ENCODE results near the gene LRRC9.
"Not testable (repeated sequence)": the region's sequence is repeated elsewhere in the genome, so short reads cannot be mapped to it uniquely, and the experiment has no call there.

The LRRC9 gene

GRCh38 chr14:59919570-59920377 lies at the start of gene LRRC9:
LRRC9 (plus strand) TSS chr14:59920144.
- DNase-seq, result peak; percentile 65

DNA sequence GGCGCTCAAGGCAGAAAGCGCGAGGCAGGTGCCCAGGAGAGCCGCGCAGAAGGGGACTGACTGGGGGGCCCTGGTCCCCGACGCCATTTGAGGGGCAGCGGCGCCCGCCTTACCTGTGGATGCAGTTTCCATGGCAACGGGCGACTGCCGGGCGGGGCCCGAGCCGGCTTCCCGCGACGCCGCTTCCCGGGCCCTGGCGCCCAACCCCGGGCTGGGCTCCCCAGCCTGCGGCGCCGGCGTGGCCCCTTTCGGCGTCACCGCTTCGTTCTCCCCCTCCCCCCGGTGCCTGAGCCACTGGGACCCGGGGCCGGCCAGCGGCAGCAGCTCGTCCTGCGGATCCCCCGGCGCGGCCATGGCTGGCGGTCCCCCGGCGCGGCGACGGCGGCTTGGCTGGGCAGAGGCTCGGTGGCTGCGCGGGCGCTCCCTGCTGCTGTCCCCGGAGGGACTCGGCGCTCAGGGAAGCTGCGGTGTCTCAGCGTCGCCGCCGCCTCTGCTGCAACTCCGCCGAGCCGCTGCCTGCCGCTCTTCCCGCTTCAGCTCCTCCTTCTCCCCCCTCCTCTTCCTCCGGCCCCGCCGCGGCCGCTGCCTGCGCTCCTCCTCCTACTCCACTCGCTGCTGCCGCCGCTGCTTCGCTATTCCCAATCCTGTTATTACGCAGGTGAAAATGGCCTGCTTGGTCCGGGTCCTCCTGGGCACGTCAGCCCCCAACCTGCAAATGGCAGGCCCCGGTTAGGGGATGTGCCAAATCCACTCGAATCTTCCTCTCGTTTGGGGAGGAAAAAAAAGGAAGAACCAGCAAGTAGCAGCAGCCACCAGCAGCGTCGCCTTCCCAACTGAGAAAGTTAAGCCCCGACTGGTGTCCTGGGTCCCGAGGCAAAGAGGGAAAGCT lies 49.4 kb upstream of the LRRC9 start, which contains the start of gene RTN1:
TSS of gene RTN1 (minus strand) at position 500 of the 889 bp plus-strand sequence. CDS start at position 354, 146 bp downstream.
- DNase-seq, result peak; percentile 69

GRCh38 chr14:59871166-59871495 lies 48.8 kb upstream of the LRRC9 start:
- DNase-seq, result no peak

- no peak for DNase-seq
Measured at GRCh38 chr14:59882957-59883356, 37.0 kb upstream of the LRRC9 start.

- DNase-seq, result no peak
Measured at GRCh38 chr14:59890676-59891075, 29.3 kb upstream of the LRRC9 start.

GRCh38 chr14:59895721-59896120 lies 24.2 kb upstream of the LRRC9 start:
- no peak for DNase-seq

DNA sequence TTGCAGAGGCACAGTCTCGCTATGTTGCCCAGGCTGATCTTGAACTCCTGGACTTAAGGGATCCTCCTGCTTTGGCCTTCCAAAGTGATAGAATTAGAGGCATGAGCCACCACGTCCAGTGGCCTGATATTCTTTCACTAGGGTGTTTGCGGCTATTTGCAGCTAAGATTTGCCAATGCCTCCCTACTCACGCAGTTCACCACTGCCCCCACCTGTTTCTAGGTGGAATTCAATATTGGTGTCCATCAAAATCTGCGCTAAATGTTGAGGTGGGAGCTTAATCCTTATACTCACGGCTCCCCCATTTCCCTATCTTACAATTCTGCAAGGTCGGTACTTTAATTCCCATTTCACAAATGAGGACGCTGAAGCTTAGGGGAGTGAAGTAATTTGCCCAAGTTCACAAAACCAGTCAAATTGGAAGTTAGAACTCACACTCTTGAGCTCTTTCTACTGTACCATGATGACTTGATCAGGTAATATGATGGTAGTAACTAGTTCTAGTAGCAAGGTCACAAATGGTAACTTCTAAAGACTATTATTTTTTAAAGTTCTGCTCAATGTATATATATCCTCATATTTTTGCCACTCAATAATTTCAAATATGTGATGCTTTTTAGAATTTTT lies 22.1 kb upstream of the LRRC9 start:
- no peak for DNase-seq

DNA sequence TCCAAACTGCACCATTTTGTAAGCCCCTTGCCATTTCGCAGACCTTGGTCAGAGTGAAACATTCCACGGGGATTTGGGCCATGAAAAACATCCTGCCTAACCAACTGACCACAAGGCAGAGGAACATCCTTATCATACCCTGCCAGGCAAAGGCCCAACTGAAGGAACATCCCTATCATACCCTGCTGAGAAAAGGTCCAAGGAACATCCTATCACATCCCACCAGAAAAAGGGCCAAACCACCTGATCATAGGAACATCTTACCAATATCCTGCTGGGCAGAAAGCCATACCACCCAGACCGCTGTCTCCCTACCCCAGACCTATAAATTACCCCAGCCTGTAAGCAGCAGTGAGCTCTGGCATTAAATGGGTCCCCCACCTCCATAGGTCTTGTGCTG lies 19.4 kb upstream of the LRRC9 start:
- no peak for DNase-seq

- DNase-seq, result no peak
Measured at GRCh38 chr14:59904184-59904583, 15.8 kb upstream of the LRRC9 start.

GRCh38 chr14:59905188-59905587 lies 14.8 kb upstream of the LRRC9 start:
- no peak for DNase-seq

DNA sequence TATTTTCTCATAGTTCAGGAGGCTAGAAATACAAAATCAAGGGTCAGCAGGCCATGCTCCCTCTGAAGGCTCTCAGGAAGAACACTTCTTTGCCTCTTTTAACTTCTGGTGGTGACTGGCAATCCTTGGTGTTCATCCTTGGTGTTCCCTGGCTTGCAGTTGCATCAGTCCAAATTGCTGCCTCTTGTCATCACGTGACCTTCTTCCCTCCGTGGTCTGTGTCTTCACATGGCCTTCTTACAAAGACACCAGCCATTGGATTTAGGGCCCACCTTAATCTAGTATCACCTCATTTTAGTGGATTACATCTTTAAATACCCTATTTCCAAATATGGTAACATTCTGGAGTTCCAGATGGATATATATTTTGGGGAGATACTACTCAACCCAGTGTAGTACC lies 7.5 kb upstream of the LRRC9 start:
- DNase-seq, result no peak

DNA sequence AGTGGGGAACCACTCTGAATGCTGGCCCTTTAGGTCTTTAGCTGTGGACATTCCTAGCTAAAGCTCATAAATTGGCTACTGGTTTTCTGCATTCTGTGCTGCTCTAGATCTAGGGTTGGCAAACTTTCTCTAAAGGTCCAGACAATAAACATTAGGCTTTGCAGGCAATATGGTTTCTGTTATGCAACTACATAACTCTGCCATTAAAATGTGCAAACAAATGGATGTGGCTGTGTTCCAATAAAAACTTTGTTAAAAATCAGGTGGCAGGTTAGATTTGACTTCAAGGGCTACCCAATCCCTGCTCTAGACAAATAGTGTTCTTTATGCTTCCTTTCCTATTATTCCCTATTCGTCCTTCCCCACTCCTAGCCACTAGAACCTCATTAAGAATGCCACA lies 6.8 kb upstream of the LRRC9 start:
- DNase-seq, result no peak

GRCh38 chr14:59918824-59919569 lies 947 bp upstream of the LRRC9 start:
- peak; percentile 51 for DNase-seq

DNA sequence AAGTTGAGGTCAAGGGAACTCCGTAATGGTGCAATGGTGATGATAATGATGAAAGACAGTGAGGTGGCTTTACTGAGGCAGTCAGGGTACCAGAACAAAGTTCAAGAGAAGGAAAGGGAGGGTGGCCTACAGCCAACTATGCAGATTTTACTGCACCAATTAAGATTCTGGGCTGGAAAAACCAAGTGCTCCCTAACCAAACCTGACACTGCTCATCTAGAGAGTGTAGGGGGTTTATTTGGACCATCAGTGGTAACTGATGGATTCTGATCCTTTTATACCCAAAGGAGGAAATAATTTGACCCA lies 387 bp downstream of the LRRC9 start:
- DNase-seq, result no peak

DNA sequence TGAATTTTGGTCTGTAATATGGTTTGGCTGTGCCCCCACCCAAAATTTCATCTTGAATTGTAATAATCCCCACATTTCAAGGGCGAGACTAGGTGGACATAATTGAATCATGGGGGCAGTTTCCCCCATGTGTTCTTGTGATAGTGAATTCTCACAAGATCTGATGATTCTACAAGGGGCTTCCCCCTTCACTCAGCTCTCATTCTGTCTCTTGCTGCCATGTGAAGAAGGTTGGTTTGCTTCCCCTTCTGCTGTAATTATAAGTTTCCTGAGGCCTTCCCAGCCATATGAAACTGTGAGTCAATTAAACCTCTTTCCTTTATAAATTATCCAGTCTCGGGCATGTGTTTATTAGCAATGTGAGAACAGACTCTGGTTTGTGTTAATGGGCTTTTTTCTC lies 5.9 kb downstream of the LRRC9 start:
- no peak for DNase-seq

GRCh38 chr14:59926534-59926933 lies 6.6 kb downstream of the LRRC9 start:
- DNase-seq, result no peak

- no peak for DNase-seq
Measured at GRCh38 chr14:59931237-59931636, 11.3 kb downstream of the LRRC9 start.

GRCh38 chr14:59936145-59936544 lies 16.2 kb downstream of the LRRC9 start:
- DNase-seq, result no peak

DNA sequence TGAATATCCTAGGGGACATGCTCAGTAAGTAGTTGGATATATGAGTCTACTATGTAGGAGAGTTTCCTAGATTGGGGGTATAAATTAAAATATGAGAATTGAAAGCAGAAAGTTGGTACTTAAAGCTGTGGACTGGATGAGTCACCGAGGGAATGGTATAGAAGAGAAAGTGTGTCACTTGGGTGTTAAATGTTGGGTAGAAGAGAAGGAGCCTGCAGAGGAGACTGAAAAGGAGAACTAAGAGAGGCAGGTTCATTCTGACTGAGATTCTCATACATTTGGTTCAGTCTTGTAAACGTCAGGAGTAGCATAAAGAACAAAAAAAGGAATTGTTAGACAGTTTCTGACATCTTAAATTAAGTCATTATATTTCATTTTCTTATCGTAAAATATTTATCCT lies 19.9 kb downstream of the LRRC9 start:
- no peak for DNase-seq

DNA sequence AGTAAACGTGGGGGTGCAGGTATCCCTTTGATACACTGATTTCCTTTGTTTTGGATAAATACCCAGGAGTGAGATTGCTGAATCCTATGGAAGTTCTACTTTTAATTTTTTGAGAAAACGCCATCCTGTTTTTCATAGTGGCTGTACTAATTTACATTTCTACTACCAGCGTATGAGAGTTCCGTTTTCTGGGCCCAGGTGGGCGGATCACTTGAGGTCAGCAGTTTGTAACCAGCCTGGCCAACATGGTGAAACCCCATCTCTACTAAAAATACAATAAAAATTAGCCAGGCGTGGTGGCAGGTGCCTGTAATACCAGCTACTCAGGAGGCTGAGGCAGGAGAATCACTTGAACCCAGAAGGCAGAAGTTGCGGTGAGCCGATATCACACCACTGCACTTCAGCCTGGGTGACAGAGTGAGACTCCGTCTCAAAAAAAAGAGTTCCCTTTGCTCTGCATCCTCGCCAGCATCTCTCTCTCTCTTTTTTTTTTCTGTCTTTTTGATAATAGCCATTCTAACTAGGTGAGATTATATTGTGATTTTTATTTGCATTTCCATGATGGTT lies 22.4 kb downstream of the LRRC9 start:
- DNase-seq, result not testable (repeated sequence)

DNA sequence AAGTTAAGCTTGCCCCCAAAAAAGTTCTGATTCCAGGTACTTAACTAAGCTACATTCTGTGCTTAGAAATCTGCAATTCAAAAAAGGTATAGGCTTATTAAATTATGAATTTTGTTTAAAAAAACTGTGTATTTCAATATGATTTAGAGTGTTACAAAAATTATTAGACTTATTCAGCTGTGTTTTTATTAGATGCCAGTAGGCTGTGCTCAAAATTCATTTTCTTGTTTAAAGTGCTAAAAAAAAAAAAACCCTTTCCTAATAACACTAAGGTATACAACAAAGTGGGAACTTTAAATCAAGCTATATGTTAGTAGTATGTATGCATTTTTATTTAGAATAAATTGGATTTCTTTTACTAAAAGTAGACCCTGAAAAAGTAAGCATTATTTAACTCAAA lies 25.0 kb downstream of the LRRC9 start:
- no peak for DNase-seq

DNA sequence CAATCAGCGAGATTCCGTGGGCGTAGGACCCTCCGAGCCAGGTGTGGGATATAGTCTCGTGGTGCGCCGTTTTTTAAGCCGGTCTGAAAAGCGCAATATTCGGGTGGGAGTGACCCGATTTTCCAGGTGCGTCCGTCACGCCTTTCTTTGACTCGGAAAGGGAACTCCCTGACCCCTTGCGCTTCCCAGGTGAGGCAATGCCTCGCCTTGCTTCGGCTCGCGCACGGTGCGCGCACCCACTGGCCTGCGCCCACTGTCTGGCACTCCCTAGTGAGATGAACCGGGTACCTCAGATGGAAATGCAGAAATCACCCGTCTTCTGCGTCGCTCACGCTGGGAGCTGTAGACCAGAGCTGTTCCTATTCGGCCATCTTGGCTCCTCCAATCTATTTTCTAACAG lies 32.2 kb downstream of the LRRC9 start:
- DNase-seq, result not testable (repeated sequence)

- not testable (repeated sequence) for DNase-seq
Measured at GRCh38 chr14:59957890-59958289, 37.9 kb downstream of the LRRC9 start.
